GM20000 (cell line): Measurements from ENCODE around the gene MED27.

Source experiments
- DNase-seq: peaks from one replicate; pipeline ENCODE4 v3.0.0; 2012; ENCODE audit warnings: low spot score
- CTCF ChIP-seq: IDR thresholded peaks from 2 replicates; pipeline ENCODE4 v1.5.1; 2012; ENCODE audit warnings: mild to moderate bottlenecking, control low read depth; ENCODE audit errors: extremely low read depth, missing control alignments

The MED27 gene

GRCh38 chr9:131971482-131972074, 108.1 kb downstream of the MED27 start:
- TF ChIP-seq CTCF, result no peak
- no peak for DNase-seq

- DNase-seq, result no peak
- TF ChIP-seq CTCF, result no peak
Measured at GRCh38 chr9:131969469-131969989, 110.1 kb downstream of the MED27 start.

- no peak for TF ChIP-seq CTCF
- no peak for DNase-seq
Measured at GRCh38 chr9:131968632-131969031, 111.0 kb downstream of the MED27 start.

GRCh38 chr9:131965841-131966240, 113.8 kb downstream of the MED27 start:
- no peak for DNase-seq
- no peak for TF ChIP-seq CTCF

GRCh38 chr9:131965103-131965502, 114.6 kb downstream of the MED27 start:
- no peak for TF ChIP-seq CTCF
- no peak for DNase-seq

GRCh38 chr9:131963072-131964030, 116.3 kb downstream of the MED27 start:
- DNase-seq, result no peak

More at GRCh38 chr9:131963072-131964030, 116.3 kb downstream of the MED27 start:
- TF ChIP-seq CTCF, result no peak
